Measurements from ENCODE around the gene ENOX2.

Gene ENOX2

DNA sequence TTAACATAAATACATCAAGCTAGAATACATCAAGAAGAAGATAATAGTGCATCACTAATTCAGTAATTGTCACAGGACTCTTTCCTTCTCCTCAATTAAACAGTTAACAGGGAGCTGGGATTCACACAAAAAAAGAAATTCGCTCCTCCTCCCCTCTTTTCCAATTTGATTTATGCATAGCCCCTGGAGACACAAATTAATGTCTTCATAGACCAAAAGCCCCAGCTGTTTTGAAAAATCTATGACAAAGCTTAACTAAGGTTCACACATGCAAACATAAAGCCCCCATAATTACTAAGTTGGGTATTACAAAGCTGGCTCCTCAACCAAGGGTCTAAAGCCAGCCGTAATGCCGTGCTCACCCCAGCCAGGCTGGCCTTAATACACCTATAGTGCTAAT lies 61.2 kb downstream of the ENOX2 start:
- no peak overlapping the region for H2BK5ac ChIP-seq (ENCODE audit: low read depth, low read length, poor library complexity)
- no peak overlapping the region for H3K23ac ChIP-seq (ENCODE audit: low read length)
- H2BK120ac ChIP-seq (ENCODE audit: insufficient read depth, low read length, poor library complexity): no peak overlapping the region
- no peak overlapping the region for H3K4me2 ChIP-seq (ENCODE audit: low read length)
- H3K27me3 ChIP-seq (ENCODE audit: insufficient read depth, low read length): no peaks in the 10 kb centered on the region
- DNase-seq: no peak
- H4K12ac ChIP-seq (ENCODE audit: low read depth, low read length): no peak overlapping the region
- no peaks in the 10 kb centered on the region for H3K79me2 ChIP-seq (ENCODE audit: control insufficient read depth, insufficient read depth, low read length, poor library complexity)
- H3K9me3 ChIP-seq (ENCODE audit: insufficient read depth, low read depth, low read length): no peaks in the 10 kb centered on the region
- H4K91ac ChIP-seq (ENCODE audit: low read depth, low read length): no peak overlapping the region
- no CpG with 5 or more reads among the region's 3 CpGs for WGBS (ENCODE audit: extremely low coverage, insufficient coverage, insufficient read length)
- H3K79me1 ChIP-seq (ENCODE audit: low read length): no peaks in the 10 kb centered on the region
- H3K36me3 ChIP-seq (ENCODE audit: control insufficient read depth in 1 of 2, insufficient read depth in 2 of 2, low read length in 2 of 2): no peaks in the 10 kb centered on the region
- no peak overlapping the region for H3K14ac ChIP-seq (ENCODE audit: low read length)
- H3K4ac ChIP-seq (ENCODE audit: low read depth, low read length): no peak overlapping the region
- no peaks in the 10 kb centered on the region for H3K4me1 ChIP-seq (ENCODE audit: control insufficient read depth in 1 of 2, insufficient read depth in 2 of 2, low read length in 2 of 2)
- no peak overlapping the region for H4K8ac ChIP-seq (ENCODE audit: low read depth, low read length)
- H3K18ac ChIP-seq (ENCODE audit: low read length): no peak overlapping the region
- H2BK12ac ChIP-seq (ENCODE audit: low read length): no peak overlapping the region
- no peak overlapping the region for H3K9ac ChIP-seq (ENCODE audit: low read length)
- no peak overlapping the region for H3K27ac ChIP-seq (ENCODE audit: low read depth, low read length)
- no peak overlapping the region for H3K4me3 ChIP-seq (ENCODE audit: low read depth, low read length)
- H2AFZ ChIP-seq (ENCODE audit: insufficient read depth, low read length, poor library complexity): no peak overlapping the region
- H2AK5ac ChIP-seq (ENCODE audit: low read length): no peak overlapping the region

DNA sequence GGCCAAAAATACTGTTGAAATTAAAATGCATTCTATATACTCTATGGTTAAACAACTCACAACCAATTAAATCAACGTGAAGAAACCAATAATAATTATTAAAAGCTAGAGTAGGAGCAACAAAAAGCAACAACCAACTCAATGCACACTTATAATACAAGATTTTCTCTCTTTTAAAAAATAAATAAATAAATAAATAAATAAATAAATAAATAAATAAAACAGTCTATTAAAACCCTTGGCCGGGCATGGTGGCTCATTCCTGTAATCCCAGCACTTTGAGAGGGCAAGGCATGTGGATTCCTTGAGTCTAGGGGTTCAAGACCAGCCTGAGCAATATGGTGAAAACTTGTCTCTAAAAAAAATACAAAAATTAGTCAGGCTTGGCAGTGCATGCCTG lies 62.7 kb downstream of the ENOX2 start:
- H3K18ac ChIP-seq (ENCODE audit: low read length): no peak overlapping the region
- H3K4me2 ChIP-seq (ENCODE audit: low read length): no peak overlapping the region
- H3K27ac ChIP-seq (ENCODE audit: low read depth, low read length): no peak overlapping the region
- no peak for DNase-seq
- no peaks in the 10 kb centered on the region for H3K27me3 ChIP-seq (ENCODE audit: insufficient read depth, low read length)
- no peaks in the 10 kb centered on the region for H3K9me3 ChIP-seq (ENCODE audit: insufficient read depth, low read depth, low read length)
- no peaks in the 10 kb centered on the region for H3K36me3 ChIP-seq (ENCODE audit: control insufficient read depth in 1 of 2, insufficient read depth in 2 of 2, low read length in 2 of 2)
- no peak overlapping the region for H2BK12ac ChIP-seq (ENCODE audit: low read length)
- no peak overlapping the region for H4K8ac ChIP-seq (ENCODE audit: low read depth, low read length)
- no peaks in the 10 kb centered on the region for H3K4me1 ChIP-seq (ENCODE audit: control insufficient read depth in 1 of 2, insufficient read depth in 2 of 2, low read length in 2 of 2)
- H3K4me3 ChIP-seq (ENCODE audit: low read depth, low read length): no peak overlapping the region
- no peak overlapping the region for H3K14ac ChIP-seq (ENCODE audit: low read length)
- H2BK120ac ChIP-seq (ENCODE audit: insufficient read depth, low read length, poor library complexity): no peak overlapping the region
- no peak overlapping the region for H2AK5ac ChIP-seq (ENCODE audit: low read length)
- H3K79me2 ChIP-seq (ENCODE audit: control insufficient read depth, insufficient read depth, low read length, poor library complexity): no peaks in the 10 kb centered on the region
- H2BK5ac ChIP-seq (ENCODE audit: low read depth, low read length, poor library complexity): no peak overlapping the region
- H4K91ac ChIP-seq (ENCODE audit: low read depth, low read length): no peak overlapping the region
- H3K4ac ChIP-seq (ENCODE audit: low read depth, low read length): no peak overlapping the region
- no peak overlapping the region for H4K12ac ChIP-seq (ENCODE audit: low read depth, low read length)
- H3K79me1 ChIP-seq (ENCODE audit: low read length): no peaks in the 10 kb centered on the region
- no CpG with 5 or more reads among the region's 2 CpGs for WGBS (ENCODE audit: extremely low coverage, insufficient coverage, insufficient read length)
- H2AFZ ChIP-seq (ENCODE audit: insufficient read depth, low read length, poor library complexity): no peak overlapping the region
- H3K9ac ChIP-seq (ENCODE audit: low read length): no peak overlapping the region
- no peak overlapping the region for H3K23ac ChIP-seq (ENCODE audit: low read length)

DNA sequence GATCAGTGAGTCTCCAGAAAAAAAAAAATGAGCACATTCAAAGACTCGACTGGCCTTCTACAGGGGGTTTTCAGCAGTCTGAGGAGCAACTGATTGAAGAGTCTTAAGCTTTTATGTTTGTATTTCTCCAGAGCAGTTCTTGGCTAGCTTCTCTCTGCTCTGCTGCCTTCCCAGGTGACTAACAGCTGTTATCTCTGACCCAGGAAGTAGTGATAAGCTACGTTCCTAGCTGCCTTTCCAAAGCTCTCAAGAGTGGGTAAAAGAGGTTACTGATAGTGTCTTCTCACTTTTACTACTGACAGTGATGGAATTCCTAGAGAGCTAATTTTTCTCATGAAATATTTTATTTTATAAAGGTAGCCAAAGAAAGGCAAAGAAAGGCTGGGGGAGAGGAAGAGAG lies 66.6 kb downstream of the ENOX2 start:
- Histone ChIP-seq H3K14ac (ENCODE audit: low read length) (no peak overlapping the region), H2BK5ac (ENCODE audit: low read depth, low read length, poor library complexity) (no peak overlapping the region), H3K23ac (ENCODE audit: low read length) (no peak overlapping the region), H3K79me2 (ENCODE audit: control insufficient read depth, insufficient read depth, low read length, poor library complexity) (no peaks in the 10 kb centered on the region), H3K4ac (ENCODE audit: low read depth, low read length) (no peak overlapping the region), H2AFZ (ENCODE audit: insufficient read depth, low read length, poor library complexity) (no peak overlapping the region), H3K4me3 (ENCODE audit: low read depth, low read length) (no peak overlapping the region), H2BK12ac (ENCODE audit: low read length) (no peak overlapping the region), H3K4me2 (ENCODE audit: low read length) (no peak overlapping the region), H3K79me1 (ENCODE audit: low read length) (no peaks in the 10 kb centered on the region), H3K27ac (ENCODE audit: low read depth, low read length) (no peak overlapping the region), H4K8ac (ENCODE audit: low read depth, low read length) (no peak overlapping the region), H3K9me3 (ENCODE audit: insufficient read depth, low read depth, low read length) (no peaks in the 10 kb centered on the region), H3K36me3 (ENCODE audit: control insufficient read depth in 1 of 2, insufficient read depth in 2 of 2, low read length in 2 of 2) (no peaks in the 10 kb centered on the region), H4K91ac (ENCODE audit: low read depth, low read length) (no peak overlapping the region), H3K18ac (ENCODE audit: low read length) (no peak overlapping the region), H3K27me3 (ENCODE audit: insufficient read depth, low read length) (no peaks in the 10 kb centered on the region), H3K4me1 (ENCODE audit: control insufficient read depth in 1 of 2, insufficient read depth in 2 of 2, low read length in 2 of 2) (no peaks in the 10 kb centered on the region), H2BK120ac (ENCODE audit: insufficient read depth, low read length, poor library complexity) (no peak overlapping the region), H2AK5ac (ENCODE audit: low read length) (no peak overlapping the region), H4K12ac (ENCODE audit: low read depth, low read length) (no peak overlapping the region), H3K9ac (ENCODE audit: low read length) (no peak overlapping the region)
- WGBS (ENCODE audit: extremely low coverage, insufficient coverage, insufficient read length): no CpG with 5 or more reads among the region's 2 CpGs
- DNase-seq: peak in 1 of 2 donors; percentile 22

DNA sequence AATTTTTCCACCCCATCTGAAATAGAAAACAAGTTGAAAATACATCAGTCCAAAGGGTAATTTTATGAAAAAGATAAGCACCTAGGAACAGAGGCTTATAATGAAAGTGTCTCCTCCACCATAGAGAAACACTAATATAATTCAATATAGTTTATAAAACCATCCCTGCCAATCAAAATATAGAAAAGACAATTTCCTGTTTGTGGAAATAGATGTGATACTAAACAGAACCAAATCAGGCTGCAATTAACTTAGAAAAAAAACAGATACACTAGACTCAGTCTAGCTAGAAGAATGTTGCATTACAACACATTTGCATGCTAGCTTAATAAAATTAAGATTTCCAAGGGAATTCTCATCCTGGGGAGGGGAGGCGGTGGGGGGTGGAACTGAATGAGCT lies 68.2 kb downstream of the ENOX2 start:
- no peak overlapping the region for H3K4ac ChIP-seq (ENCODE audit: low read depth, low read length)
- H2BK5ac ChIP-seq (ENCODE audit: low read depth, low read length, poor library complexity): no peak overlapping the region
- H2AK5ac ChIP-seq (ENCODE audit: low read length): no peak overlapping the region
- H3K79me2 ChIP-seq (ENCODE audit: control insufficient read depth, insufficient read depth, low read length, poor library complexity): no peaks in the 10 kb centered on the region
- H3K18ac ChIP-seq (ENCODE audit: low read length): no peak overlapping the region
- no peak overlapping the region for H3K14ac ChIP-seq (ENCODE audit: low read length)
- H3K23ac ChIP-seq (ENCODE audit: low read length): no peak overlapping the region
- H3K4me1 ChIP-seq (ENCODE audit: control insufficient read depth in 1 of 2, insufficient read depth in 2 of 2, low read length in 2 of 2): no peaks in the 10 kb centered on the region
- no peak overlapping the region for H3K4me3 ChIP-seq (ENCODE audit: low read depth, low read length)
- no peak overlapping the region for H4K91ac ChIP-seq (ENCODE audit: low read depth, low read length)
- no peaks in the 10 kb centered on the region for H3K9me3 ChIP-seq (ENCODE audit: insufficient read depth, low read depth, low read length)
- H2BK120ac ChIP-seq (ENCODE audit: insufficient read depth, low read length, poor library complexity): no peak overlapping the region
- DNase-seq: no peak
- H3K9ac ChIP-seq (ENCODE audit: low read length): no peak overlapping the region
- H3K27ac ChIP-seq (ENCODE audit: low read depth, low read length): no peak overlapping the region
- no peaks in the 10 kb centered on the region for H3K27me3 ChIP-seq (ENCODE audit: insufficient read depth, low read length)
- H3K79me1 ChIP-seq (ENCODE audit: low read length): no peaks in the 10 kb centered on the region
- H4K12ac ChIP-seq (ENCODE audit: low read depth, low read length): no peak overlapping the region
- H3K36me3 ChIP-seq (ENCODE audit: control insufficient read depth in 1 of 2, insufficient read depth in 2 of 2, low read length in 2 of 2): no peaks in the 10 kb centered on the region
- no peak overlapping the region for H3K4me2 ChIP-seq (ENCODE audit: low read length)
- no peak overlapping the region for H2AFZ ChIP-seq (ENCODE audit: insufficient read depth, low read length, poor library complexity)
- H4K8ac ChIP-seq (ENCODE audit: low read depth, low read length): no peak overlapping the region
- no CpG with 5 or more reads among the region's 1 CpG for WGBS (ENCODE audit: extremely low coverage, insufficient coverage, insufficient read length)
- no peak overlapping the region for H2BK12ac ChIP-seq (ENCODE audit: low read length)

All from trophoblast cell (in vitro differentiated cells and primary cell).